HepG2 (cell line): Measurements from ENCODE around the gene FMC1. TPM values are rescaled to one million over a fixed set of nuclear protein-coding genes. Genes with fewer than 3 reads are reported as not detected.
A peak's percentile ranks its signal among the peaks of the same experiment; 100 is the strongest.

Source experiments
- ATAD3A ChIP-seq: sonication (generic); formaldehyde crosslinking; IDR thresholded peaks from 2 replicates; pipeline ENCODE4 v1.4.0; 2020; ENCODE audit warnings: missing genetic modification reagents
- CBX5 ChIP-seq: sonication (generic); formaldehyde crosslinking; IDR thresholded peaks from 2 replicates; pipeline ENCODE4 v1.4.0; 2020; ENCODE audit warnings: missing genetic modification reagents, borderline replicate concordance
- CENPX ChIP-seq: sonication (generic); formaldehyde crosslinking; IDR thresholded peaks from 2 replicates; pipeline ENCODE4 v1.9.0; 2021; ENCODE audit warnings: mild to moderate bottlenecking, missing genetic modification reagents, moderate library complexity
- MBD4 ChIP-seq: IDR thresholded peaks from 2 replicates; pipeline ENCODE4 v1.6.1; 2012; ENCODE audit warnings: low read length, inconsistent platforms, borderline replicate concordance
- PTBP1 ChIP-seq: fragments of 200-400 bp; formaldehyde crosslinking; IDR thresholded peaks from 2 replicates; pipeline ENCODE4 v1.6.1; 2018; ENCODE audit warnings: low read length, low read depth; ENCODE audit not compliant: poor library complexity, severe bottlenecking
- ZNF12 ChIP-seq: sonication (generic); formaldehyde crosslinking; IDR thresholded peaks from 2 replicates; pipeline ENCODE4 v1.5.0; 2020; ENCODE audit warnings: missing genetic modification reagents
- ZNF138 ChIP-seq: sonication (generic); formaldehyde crosslinking; IDR thresholded peaks from 2 replicates; pipeline ENCODE4 v1.5.0; 2020; ENCODE audit warnings: mild to moderate bottlenecking, low read depth, missing genetic modification reagents
- ZNF260 ChIP-seq: sonication (generic); formaldehyde crosslinking; IDR thresholded peaks from 2 replicates; pipeline ENCODE4 v1.4.0; 2020; ENCODE audit warnings: missing genetic modification reagents, low read depth, mild to moderate bottlenecking, borderline replicate concordance
- ZNF30 ChIP-seq: sonication (generic); formaldehyde crosslinking; IDR thresholded peaks from 2 replicates; pipeline ENCODE4 v1.5.0; 2020; ENCODE audit warnings: mild to moderate bottlenecking, missing genetic modification reagents
- ZNF367 ChIP-seq: sonication (generic); formaldehyde crosslinking; IDR thresholded peaks from 2 replicates; pipeline ENCODE4 v1.4.0; 2020; ENCODE audit warnings: missing genetic modification reagents, borderline replicate concordance
- ZNF629 ChIP-seq: sonication (generic); formaldehyde crosslinking; conservative IDR thresholded peaks from 2 replicates; pipeline ENCODE4 v1.5.0; 2020; ENCODE audit warnings: missing genetic modification reagents
- ZNF709 ChIP-seq: sonication (generic); formaldehyde crosslinking; IDR thresholded peaks from 2 replicates; pipeline ENCODE4 v1.5.0; 2020; ENCODE audit warnings: mild to moderate bottlenecking, missing genetic modification reagents
- ZNF839 ChIP-seq: sonication (generic); formaldehyde crosslinking; IDR thresholded peaks from 2 replicates; pipeline ENCODE4 v1.4.0; 2020; ENCODE audit warnings: missing genetic modification reagents, mild to moderate bottlenecking, borderline replicate concordance
- polyA plus RNA-seq, 8 experiments: library from polyadenylated mRNA; depleted of rRNA in 3 of 8; stranded (reverse) in 7 of 8; unstranded in 1 of 8; fragments of >200 nt; fragmentation: Illumina TruSeq in 4 of 8; extraction: Trizol in 4 of 8; gene quantifications; 2 replicates each; pipeline versions ENCODE4 v1.2.1 to v1.2.3, GENCODE V29; 2011 to 2016; ENCODE audit warnings: low read depth in 4 of 8, missing spikeins in 1 of 8, mixed read lengths in 1 of 8; ENCODE audit not compliant: insufficient read depth in 1 of 8
- total RNA-seq, 5 experiments: library from RNA; depleted of rRNA; stranded (reverse); fragments of >200 nt; fragmentation: Illumina TruSeq; extraction: Trizol; gene quantifications; 2 replicates each; pipeline ENCODE4 v1.2.3, GENCODE V29; 2016; ENCODE audit warnings: low read depth in 1 of 5
- TF ChIP-seq, protein P1 (sequence below): sonication (generic); formaldehyde crosslinking; IDR thresholded peaks from 2 replicates; pipeline ENCODE4 v1.5.1; 2020; ENCODE audit warnings: missing genetic modification reagents, mild to moderate bottlenecking, borderline replicate concordance
- TF ChIP-seq, protein P2 (sequence below): sonication (generic); formaldehyde crosslinking; IDR thresholded peaks from 2 replicates; pipeline ENCODE4 v1.9.0; 2021; ENCODE audit warnings: mild to moderate bottlenecking, missing genetic modification reagents
- TF ChIP-seq, protein P3 (sequence below): sonication (generic); formaldehyde crosslinking; IDR thresholded peaks from 2 replicates; pipeline ENCODE4 v1.4.0; 2020; ENCODE audit warnings: mild to moderate bottlenecking, missing genetic modification reagents
- TF ChIP-seq, protein P4 (sequence below): sonication (generic); formaldehyde crosslinking; IDR thresholded peaks from 2 replicates; pipeline ENCODE4 v1.4.0; 2020; ENCODE audit warnings: mild to moderate bottlenecking, low read depth, missing genetic modification reagents

FMC1 gene
- total and polyA plus RNA-seq, 2 of the 13 experiments (the other 11 are each of a cell fraction or from before 2014, with no cell fraction given): 39.2 to 50.7 TPM

DNA sequence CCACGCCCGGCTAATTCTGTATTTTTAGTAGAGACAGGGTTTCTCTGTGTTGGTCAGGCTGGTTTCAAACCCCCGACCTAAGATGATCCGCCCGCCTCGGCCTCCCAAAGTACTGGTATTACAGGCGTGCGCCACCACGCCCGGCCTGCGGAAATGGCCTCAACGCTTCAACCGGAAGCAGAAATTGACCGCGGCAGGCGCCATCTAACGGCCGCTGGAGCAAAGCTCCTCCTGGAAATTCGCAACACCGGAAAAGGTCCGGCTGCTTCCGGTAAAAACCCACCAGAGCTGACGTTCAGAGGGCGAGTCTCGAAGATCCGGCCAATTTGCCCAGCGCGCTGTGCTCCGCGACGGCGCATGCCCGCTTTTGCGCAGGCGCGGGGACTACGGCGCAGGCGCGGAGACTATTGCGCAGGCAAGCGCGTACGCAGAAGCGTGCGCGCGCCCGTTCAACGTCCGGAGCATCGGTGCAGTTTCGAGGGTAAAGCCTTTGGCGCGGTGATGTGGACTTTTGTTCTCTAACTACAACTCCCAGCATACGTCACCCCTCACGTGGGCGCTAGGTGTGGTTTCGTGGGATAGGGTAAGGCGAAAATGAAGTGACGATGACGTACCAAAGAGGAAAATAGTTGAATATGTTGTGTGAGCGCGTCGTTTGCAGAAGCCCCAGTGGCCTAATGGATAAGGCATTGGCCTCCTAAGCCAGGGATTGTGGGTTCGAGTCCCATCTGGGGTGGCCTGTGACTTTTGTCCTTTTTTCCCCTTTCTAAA, 915 bp upstream of the FMC1 start (continued):
- TF ChIP-seq, protein P1, sequence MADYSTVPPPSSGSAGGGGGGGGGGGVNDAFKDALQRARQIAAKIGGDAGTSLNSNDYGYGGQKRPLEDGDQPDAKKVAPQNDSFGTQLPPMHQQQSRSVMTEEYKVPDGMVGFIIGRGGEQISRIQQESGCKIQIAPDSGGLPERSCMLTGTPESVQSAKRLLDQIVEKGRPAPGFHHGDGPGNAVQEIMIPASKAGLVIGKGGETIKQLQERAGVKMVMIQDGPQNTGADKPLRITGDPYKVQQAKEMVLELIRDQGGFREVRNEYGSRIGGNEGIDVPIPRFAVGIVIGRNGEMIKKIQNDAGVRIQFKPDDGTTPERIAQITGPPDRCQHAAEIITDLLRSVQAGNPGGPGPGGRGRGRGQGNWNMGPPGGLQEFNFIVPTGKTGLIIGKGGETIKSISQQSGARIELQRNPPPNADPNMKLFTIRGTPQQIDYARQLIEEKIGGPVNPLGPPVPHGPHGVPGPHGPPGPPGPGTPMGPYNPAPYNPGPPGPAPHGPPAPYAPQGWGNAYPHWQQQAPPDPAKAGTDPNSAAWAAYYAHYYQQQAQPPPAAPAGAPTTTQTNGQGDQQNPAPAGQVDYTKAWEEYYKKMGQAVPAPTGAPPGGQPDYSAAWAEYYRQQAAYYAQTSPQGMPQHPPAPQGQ: no peak
- TF ChIP-seq CENPX (CRISPR knock-in tag) (no peak), ZNF709 (CRISPR knock-in tag) (no peak; the same call in 1 of the 2 replicates), ZNF12 (CRISPR knock-in tag) (peak; percentile 50; the same call in 1 of the 2 replicates), ATAD3A (no peak), ZNF367 (CRISPR knock-in tag) (no peak), ZNF138 (peak; percentile 50; the same call in 1 of the 2 replicates), MBD4 (no peak), PTBP1 (peak; percentile 65), ZNF839 (CRISPR knock-in tag) (peak; percentile 87), ZNF629 (peak; percentile 57), ZNF260 (CRISPR knock-in tag) (no peak), ZNF30 (CRISPR knock-in tag) (no peak), CBX5 (CRISPR knock-in tag) (peak; percentile 72; the same call in 1 of the 2 replicates)
- TF ChIP-seq, protein P2, sequence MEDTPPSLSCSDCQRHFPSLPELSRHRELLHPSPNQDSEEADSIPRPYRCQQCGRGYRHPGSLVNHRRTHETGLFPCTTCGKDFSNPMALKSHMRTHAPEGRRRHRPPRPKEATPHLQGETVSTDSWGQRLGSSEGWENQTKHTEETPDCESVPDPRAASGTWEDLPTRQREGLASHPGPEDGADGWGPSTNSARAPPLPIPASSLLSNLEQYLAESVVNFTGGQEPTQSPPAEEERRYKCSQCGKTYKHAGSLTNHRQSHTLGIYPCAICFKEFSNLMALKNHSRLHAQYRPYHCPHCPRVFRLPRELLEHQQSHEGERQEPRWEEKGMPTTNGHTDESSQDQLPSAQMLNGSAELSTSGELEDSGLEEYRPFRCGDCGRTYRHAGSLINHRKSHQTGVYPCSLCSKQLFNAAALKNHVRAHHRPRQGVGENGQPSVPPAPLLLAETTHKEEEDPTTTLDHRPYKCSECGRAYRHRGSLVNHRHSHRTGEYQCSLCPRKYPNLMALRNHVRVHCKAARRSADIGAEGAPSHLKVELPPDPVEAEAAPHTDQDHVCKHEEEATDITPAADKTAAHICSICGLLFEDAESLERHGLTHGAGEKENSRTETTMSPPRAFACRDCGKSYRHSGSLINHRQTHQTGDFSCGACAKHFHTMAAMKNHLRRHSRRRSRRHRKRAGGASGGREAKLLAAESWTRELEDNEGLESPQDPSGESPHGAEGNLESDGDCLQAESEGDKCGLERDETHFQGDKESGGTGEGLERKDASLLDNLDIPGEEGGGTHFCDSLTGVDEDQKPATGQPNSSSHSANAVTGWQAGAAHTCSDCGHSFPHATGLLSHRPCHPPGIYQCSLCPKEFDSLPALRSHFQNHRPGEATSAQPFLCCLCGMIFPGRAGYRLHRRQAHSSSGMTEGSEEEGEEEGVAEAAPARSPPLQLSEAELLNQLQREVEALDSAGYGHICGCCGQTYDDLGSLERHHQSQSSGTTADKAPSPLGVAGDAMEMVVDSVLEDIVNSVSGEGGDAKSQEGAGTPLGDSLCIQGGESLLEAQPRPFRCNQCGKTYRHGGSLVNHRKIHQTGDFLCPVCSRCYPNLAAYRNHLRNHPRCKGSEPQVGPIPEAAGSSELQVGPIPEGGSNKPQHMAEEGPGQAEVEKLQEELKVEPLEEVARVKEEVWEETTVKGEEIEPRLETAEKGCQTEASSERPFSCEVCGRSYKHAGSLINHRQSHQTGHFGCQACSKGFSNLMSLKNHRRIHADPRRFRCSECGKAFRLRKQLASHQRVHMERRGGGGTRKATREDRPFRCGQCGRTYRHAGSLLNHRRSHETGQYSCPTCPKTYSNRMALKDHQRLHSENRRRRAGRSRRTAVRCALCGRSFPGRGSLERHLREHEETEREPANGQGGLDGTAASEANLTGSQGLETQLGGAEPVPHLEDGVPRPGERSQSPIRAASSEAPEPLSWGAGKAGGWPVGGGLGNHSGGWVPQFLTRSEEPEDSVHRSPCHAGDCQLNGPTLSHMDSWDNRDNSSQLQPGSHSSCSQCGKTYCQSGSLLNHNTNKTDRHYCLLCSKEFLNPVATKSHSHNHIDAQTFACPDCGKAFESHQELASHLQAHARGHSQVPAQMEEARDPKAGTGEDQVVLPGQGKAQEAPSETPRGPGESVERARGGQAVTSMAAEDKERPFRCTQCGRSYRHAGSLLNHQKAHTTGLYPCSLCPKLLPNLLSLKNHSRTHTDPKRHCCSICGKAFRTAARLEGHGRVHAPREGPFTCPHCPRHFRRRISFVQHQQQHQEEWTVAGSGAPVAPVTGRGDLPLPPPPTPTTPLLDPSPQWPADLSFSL (CRISPR knock-in tag): no peak
- TF ChIP-seq, protein P3, sequence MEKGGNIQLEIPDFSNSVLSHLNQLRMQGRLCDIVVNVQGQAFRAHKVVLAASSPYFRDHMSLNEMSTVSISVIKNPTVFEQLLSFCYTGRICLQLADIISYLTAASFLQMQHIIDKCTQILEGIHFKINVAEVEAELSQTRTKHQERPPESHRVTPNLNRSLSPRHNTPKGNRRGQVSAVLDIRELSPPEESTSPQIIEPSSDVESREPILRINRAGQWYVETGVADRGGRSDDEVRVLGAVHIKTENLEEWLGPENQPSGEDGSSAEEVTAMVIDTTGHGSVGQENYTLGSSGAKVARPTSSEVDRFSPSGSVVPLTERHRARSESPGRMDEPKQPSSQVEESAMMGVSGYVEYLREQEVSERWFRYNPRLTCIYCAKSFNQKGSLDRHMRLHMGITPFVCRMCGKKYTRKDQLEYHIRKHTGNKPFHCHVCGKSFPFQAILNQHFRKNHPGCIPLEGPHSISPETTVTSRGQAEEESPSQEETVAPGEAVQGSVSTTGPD (CRISPR knock-in tag): no peak
- TF ChIP-seq, protein P4, sequence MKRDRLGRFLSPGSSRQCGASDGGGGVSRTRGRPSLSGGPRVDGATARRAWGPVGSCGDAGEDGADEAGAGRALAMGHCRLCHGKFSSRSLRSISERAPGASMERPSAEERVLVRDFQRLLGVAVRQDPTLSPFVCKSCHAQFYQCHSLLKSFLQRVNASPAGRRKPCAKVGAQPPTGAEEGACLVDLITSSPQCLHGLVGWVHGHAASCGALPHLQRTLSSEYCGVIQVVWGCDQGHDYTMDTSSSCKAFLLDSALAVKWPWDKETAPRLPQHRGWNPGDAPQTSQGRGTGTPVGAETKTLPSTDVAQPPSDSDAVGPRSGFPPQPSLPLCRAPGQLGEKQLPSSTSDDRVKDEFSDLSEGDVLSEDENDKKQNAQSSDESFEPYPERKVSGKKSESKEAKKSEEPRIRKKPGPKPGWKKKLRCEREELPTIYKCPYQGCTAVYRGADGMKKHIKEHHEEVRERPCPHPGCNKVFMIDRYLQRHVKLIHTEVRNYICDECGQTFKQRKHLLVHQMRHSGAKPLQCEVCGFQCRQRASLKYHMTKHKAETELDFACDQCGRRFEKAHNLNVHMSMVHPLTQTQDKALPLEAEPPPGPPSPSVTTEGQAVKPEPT (CRISPR knock-in tag): peak; percentile 85; the same call in 1 of the 2 replicates
